K562 (cell line): ENCODE results near the gene GPR152. TPM values are rescaled to one million over a fixed set of nuclear protein-coding genes. Genes with fewer than 3 reads are reported as not detected.

ENCODE experiments used
- DDX20 ChIP-seq: fragments of 450-650 bp; IDR thresholded peaks from 2 replicates; pipeline ENCODE4 v1.6.1; 2016; ENCODE audit warnings: missing genetic modification characterization, low read depth, mild to moderate bottlenecking, missing compliant biosample characterization, moderate library complexity
- DIDO1 ChIP-seq: fragments of 450-650 bp; IDR thresholded peaks from 2 replicates; pipeline ENCODE4 v1.6.1; 2016; ENCODE audit warnings: low read depth, missing biosample characterization, missing genetic modification characterization
- PHF20 ChIP-seq: fragments of 450-650 bp; IDR thresholded peaks from 2 replicates; pipeline ENCODE4 v1.6.1; 2018; ENCODE audit not compliant: partially characterized antibody
- SIN3A ChIP-seq, 2 experiments: fragments of 150-350 bp in 1 of 2; IDR thresholded peaks; 2 replicates each; pipeline ENCODE4 v1.6.1; 2011 to 2016; ENCODE audit warnings: borderline replicate concordance in 2 of 2, low read depth in 2 of 2, low read length in 2 of 2, mild to moderate bottlenecking in 2 of 2, moderate library complexity in 2 of 2; ENCODE audit not compliant: control insufficient read depth in 1 of 2
- SP2 ChIP-seq: IDR thresholded peaks from 2 replicates; pipeline ENCODE4 v1.6.1; 2011; ENCODE audit warnings: mild to moderate bottlenecking, low read depth, low read length, moderate library complexity; ENCODE audit not compliant: poor library complexity, severe bottlenecking; ENCODE audit errors: extremely low read depth
- TBL1XR1 ChIP-seq, 2 experiments: IDR thresholded peaks; 2 replicates each; pipeline ENCODE4 v1.6.1; 2012; ENCODE audit warnings: improper control_type of control experiment in 2 of 2, low read length in 2 of 2, mild to moderate bottlenecking in 1 of 2
- ZBTB9 ChIP-seq: fragments of 450-650 bp; formaldehyde crosslinking; IDR thresholded peaks from 2 replicates; pipeline ENCODE4 v1.4.0; 2020; ENCODE audit warnings: mild to moderate bottlenecking, moderate library complexity
- ZNF146 ChIP-seq: IDR thresholded peaks from one replicate; pipeline ENCODE4 v1.6.1; 2018; ENCODE audit warnings: missing compliant biosample characterization; ENCODE audit not compliant: unreplicated experiment
- ZNF511 ChIP-seq: sonication (generic); formaldehyde crosslinking; IDR thresholded peaks from 2 replicates; pipeline ENCODE4 v1.8.0; 2022; ENCODE audit warnings: mild to moderate bottlenecking, missing genetic modification reagents
- ZNF655 ChIP-seq: fragments of 250-450 bp; sonication (Bioruptor Pico); IDR thresholded peaks from 2 replicates; pipeline ENCODE4 v1.5.0; 2021
- ZNF76 ChIP-seq: fragments of 250-450 bp; sonication (Bioruptor Pico); IDR thresholded peaks from 2 replicates; pipeline ENCODE4 v1.4.0; 2020; ENCODE audit warnings: mild to moderate bottlenecking, moderate library complexity, borderline replicate concordance
- polyA plus RNA-seq, 8 experiments: library from polyadenylated mRNA; depleted of rRNA in 4 of 8; stranded (reverse) in 5 of 8; unstranded in 3 of 8; fragments of >200 nt; fragmentation: Nextera tagmentation in 2 of 8; fragmentation: Illumina TruSeq in 1 of 8; extraction: Ambion mirVana in 2 of 8; extraction: Trizol in 1 of 8; gene quantifications; 2 replicates each; pipeline versions ENCODE4 v1.2.1 to v1.2.3, GENCODE V29; 2011 to 2014; ENCODE audit warnings: inconsistent platforms in 1 of 8, missing spikeins in 1 of 8
- total RNA-seq, 7 experiments: library from RNA; depleted of rRNA in 6 of 7; stranded (reverse); fragments of >200 nt in 6 of 7; fragmentation: Illumina TruSeq in 2 of 7; extraction: Trizol in 2 of 7; gene quantifications; 2 replicates each; pipeline versions ENCODE4 v1.2.1 to v1.2.3, GENCODE V29; 2011 to 2021; ENCODE audit warnings: low replicate concordance in 1 of 7
- TF ChIP-seq, protein P1 (sequence below): sonication (generic); formaldehyde crosslinking; IDR thresholded peaks from 2 replicates; pipeline ENCODE4 v1.8.1; 2023; ENCODE audit warnings: missing genetic modification reagents, mild to moderate bottlenecking, borderline replicate concordance
- TF ChIP-seq, protein P2 (sequence below): sonication (generic); formaldehyde crosslinking; IDR thresholded peaks from 2 replicates; pipeline ENCODE4 v1.9.0; 2022; ENCODE audit warnings: mild to moderate bottlenecking, missing genetic modification reagents
- TF ChIP-seq, protein P3 (sequence below): fragments of 200-800 bp; sonication (Bioruptor generic); IDR thresholded peaks from 2 replicates; pipeline ENCODE4 v1.6.1; 2017; ENCODE audit warnings: missing genetic modification characterization, missing compliant biosample characterization

GPR152 gene
- total and polyA plus RNA-seq, 9 of the 15 experiments (the other 6 are each of a cell fraction or from before 2014, with no cell fraction given), result not detected

GRCh38 chr11:67482827-67483798 lies 30.6 kb upstream of the GPR152 start, which contains the start of gene AIP (continued):
- TF ChIP-seq DDX20 (tag) (no peak), PHF20 (no peak), ZBTB9 (peak; percentile 76; the same call in 1 of the 2 replicates), TBL1XR1 (IDR thresholded peaks at IDR 0.05; ENCODE audit: low read length in 2 of 2) (peak; percentile 26 to 43; a peak in 1 of 4 replicates), ZNF76 (CRISPR knock-in tag) (peak; percentile 7; the same call in 1 of the 2 replicates), ZNF655 (no peak), SP2 (peak; percentile 60), ZNF511 (CRISPR knock-in tag) (peak; percentile 100), ZNF146 (CRISPR knock-in tag) (no peak), SIN3A (IDR thresholded peaks at IDR 0.05; ENCODE audit: borderline replicate concordance in 2 of 2, control insufficient read depth in 1 of 2, low read depth in 2 of 2, low read length in 2 of 2) (0 out of 4 replicates have a peak, but pooled peaks of 1 of the 2 experiments have one; percentile 38), DIDO1 (tag) (no peak)
- TF ChIP-seq, protein P1, sequence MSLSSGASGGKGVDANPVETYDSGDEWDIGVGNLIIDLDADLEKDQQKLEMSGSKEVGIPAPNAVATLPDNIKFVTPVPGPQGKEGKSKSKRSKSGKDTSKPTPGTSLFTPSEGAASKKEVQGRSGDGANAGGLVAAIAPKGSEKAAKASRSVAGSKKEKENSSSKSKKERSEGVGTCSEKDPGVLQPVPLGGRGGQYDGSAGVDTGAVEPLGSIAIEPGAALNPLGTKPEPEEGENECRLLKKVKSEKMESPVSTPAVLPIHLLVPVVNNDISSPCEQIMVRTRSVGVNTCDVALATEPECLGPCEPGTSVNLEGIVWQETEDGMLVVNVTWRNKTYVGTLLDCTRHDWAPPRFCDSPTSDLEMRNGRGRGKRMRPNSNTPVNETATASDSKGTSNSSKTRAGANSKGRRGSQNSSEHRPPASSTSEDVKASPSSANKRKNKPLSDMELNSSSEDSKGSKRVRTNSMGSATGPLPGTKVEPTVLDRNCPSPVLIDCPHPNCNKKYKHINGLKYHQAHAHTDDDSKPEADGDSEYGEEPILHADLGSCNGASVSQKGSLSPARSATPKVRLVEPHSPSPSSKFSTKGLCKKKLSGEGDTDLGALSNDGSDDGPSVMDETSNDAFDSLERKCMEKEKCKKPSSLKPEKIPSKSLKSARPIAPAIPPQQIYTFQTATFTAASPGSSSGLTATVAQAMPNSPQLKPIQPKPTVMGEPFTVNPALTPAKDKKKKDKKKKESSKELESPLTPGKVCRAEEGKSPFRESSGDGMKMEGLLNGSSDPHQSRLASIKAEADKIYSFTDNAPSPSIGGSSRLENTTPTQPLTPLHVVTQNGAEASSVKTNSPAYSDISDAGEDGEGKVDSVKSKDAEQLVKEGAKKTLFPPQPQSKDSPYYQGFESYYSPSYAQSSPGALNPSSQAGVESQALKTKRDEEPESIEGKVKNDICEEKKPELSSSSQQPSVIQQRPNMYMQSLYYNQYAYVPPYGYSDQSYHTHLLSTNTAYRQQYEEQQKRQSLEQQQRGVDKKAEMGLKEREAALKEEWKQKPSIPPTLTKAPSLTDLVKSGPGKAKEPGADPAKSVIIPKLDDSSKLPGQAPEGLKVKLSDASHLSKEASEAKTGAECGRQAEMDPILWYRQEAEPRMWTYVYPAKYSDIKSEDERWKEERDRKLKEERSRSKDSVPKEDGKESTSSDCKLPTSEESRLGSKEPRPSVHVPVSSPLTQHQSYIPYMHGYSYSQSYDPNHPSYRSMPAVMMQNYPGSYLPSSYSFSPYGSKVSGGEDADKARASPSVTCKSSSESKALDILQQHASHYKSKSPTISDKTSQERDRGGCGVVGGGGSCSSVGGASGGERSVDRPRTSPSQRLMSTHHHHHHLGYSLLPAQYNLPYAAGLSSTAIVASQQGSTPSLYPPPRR, result peak; percentile 97
- TF ChIP-seq, protein P2, sequence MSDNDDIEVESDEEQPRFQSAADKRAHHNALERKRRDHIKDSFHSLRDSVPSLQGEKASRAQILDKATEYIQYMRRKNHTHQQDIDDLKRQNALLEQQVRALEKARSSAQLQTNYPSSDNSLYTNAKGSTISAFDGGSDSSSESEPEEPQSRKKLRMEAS, result peak; percentile 100
- TF ChIP-seq, protein P3, sequence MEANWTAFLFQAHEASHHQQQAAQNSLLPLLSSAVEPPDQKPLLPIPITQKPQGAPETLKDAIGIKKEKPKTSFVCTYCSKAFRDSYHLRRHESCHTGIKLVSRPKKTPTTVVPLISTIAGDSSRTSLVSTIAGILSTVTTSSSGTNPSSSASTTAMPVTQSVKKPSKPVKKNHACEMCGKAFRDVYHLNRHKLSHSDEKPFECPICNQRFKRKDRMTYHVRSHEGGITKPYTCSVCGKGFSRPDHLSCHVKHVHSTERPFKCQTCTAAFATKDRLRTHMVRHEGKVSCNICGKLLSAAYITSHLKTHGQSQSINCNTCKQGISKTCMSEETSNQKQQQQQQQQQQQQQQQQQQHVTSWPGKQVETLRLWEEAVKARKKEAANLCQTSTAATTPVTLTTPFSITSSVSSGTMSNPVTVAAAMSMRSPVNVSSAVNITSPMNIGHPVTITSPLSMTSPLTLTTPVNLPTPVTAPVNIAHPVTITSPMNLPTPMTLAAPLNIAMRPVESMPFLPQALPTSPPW (CRISPR knock-in tag), result peak; percentile 81
